H9 (cell line): ENCODE results near the gene GUCA1C. TPM values are rescaled to one million over a fixed set of nuclear protein-coding genes. Genes with fewer than 3 reads are reported as not detected.

Experiments
- DNase-seq: peaks from one replicate; pipeline ENCODE4 v3.0.0-alpha.2; 2017
- H2AFZ ChIP-seq: one replicate; pipeline ENCODE4 v1.6.1; 2013; ENCODE audit warnings: mild to moderate bottlenecking, low read length, control low read depth, moderate library complexity
- H2AK5ac ChIP-seq: 2 replicates; pipeline ENCODE4 v1.6.1; 2013; ENCODE audit warnings: low read length, control low read depth, mixed read lengths; ENCODE audit not compliant: insufficient read length
- H2BK120ac ChIP-seq: one replicate; pipeline ENCODE4 v1.6.1; 2013; ENCODE audit warnings: low read depth, mild to moderate bottlenecking, low read length, control low read depth, inconsistent platforms; ENCODE audit not compliant: poor library complexity, severe bottlenecking
- H2BK12ac ChIP-seq: 2 replicates; pipeline ENCODE4 v1.6.1; 2013; ENCODE audit warnings: low read length, control low read depth, mixed read lengths, low read depth; ENCODE audit not compliant: insufficient read length
- H2BK15ac ChIP-seq: 2 replicates; pipeline ENCODE4 v1.6.1; 2013; ENCODE audit warnings: low read depth, low read length, control low read depth
- H2BK20ac ChIP-seq: one replicate; pipeline ENCODE4 v1.6.1; 2013; ENCODE audit warnings: low read depth, mild to moderate bottlenecking, low read length, control low read depth, inconsistent platforms; ENCODE audit not compliant: poor library complexity, severe bottlenecking
- H2BK5ac ChIP-seq: 2 replicates; pipeline ENCODE4 v1.6.1; 2013; ENCODE audit warnings: low read length, control low read depth, mixed read lengths; ENCODE audit not compliant: insufficient read length
- H3K14ac ChIP-seq: 2 replicates; pipeline ENCODE4 v1.6.1; 2013; ENCODE audit warnings: low read length, control low read depth; ENCODE audit not compliant: insufficient read depth
- H3K18ac ChIP-seq: 2 replicates; pipeline ENCODE4 v1.6.1; 2013; ENCODE audit warnings: low read depth, mild to moderate bottlenecking, mixed read lengths, low read length, control low read depth; ENCODE audit not compliant: insufficient read length
- H3K23ac ChIP-seq: 2 replicates; pipeline ENCODE4 v1.6.1; 2013; ENCODE audit warnings: low read length, control low read depth, mixed read lengths, low read depth; ENCODE audit not compliant: insufficient read length
- H3K23me2 ChIP-seq: 2 replicates; pipeline ENCODE4 v1.6.1; 2013; ENCODE audit warnings: low read depth, mild to moderate bottlenecking, mixed read lengths, low read length, control low read depth; ENCODE audit not compliant: insufficient read length, poor library complexity, severe bottlenecking
- H3K27ac ChIP-seq: 2 replicates; pipeline ENCODE4 v1.5.1; 2013; ENCODE audit warnings: low read length, control low read depth, mixed read lengths, low read depth; ENCODE audit not compliant: insufficient read length
- H3K27me3 ChIP-seq: 2 replicates; pipeline ENCODE4 v1.6.1; 2013; ENCODE audit warnings: low read length, control low read depth, inconsistent platforms; ENCODE audit not compliant: insufficient read depth
- H3K4ac ChIP-seq: 2 replicates; pipeline ENCODE4 v1.6.1; 2013; ENCODE audit warnings: low read depth, mild to moderate bottlenecking, control low read depth, inconsistent platforms, low read length, moderate library complexity
- H3K4me1 ChIP-seq: 2 replicates; pipeline ENCODE4 v1.6.1; 2013; ENCODE audit warnings: low read length, control low read depth, inconsistent platforms; ENCODE audit not compliant: insufficient read depth
- H3K4me2 ChIP-seq: 2 replicates; pipeline ENCODE4 v1.6.1; 2013; ENCODE audit warnings: low read length, control low read depth, mixed read lengths; ENCODE audit not compliant: insufficient read length, insufficient read depth
- H3K56ac ChIP-seq: 2 replicates; pipeline ENCODE4 v1.6.1; 2013; ENCODE audit warnings: low read depth, mild to moderate bottlenecking, mixed read lengths, low read length, control low read depth; ENCODE audit not compliant: insufficient read length
- H3K79me1 ChIP-seq: 2 replicates; pipeline ENCODE4 v1.6.1; 2013; ENCODE audit warnings: low read depth, mild to moderate bottlenecking, moderate library complexity, low read length, control low read depth, inconsistent platforms; ENCODE audit not compliant: insufficient read depth, poor library complexity, severe bottlenecking
- H3K79me2 ChIP-seq: 2 replicates; pipeline ENCODE4 v1.6.1; 2013; ENCODE audit warnings: low read length, control low read depth, inconsistent platforms; ENCODE audit not compliant: insufficient read depth
- H3K9ac ChIP-seq: 2 replicates; pipeline ENCODE4 v1.6.1; 2013; ENCODE audit warnings: low read length, control low read depth, mixed read lengths; ENCODE audit not compliant: insufficient read length; ENCODE audit errors: extremely low read depth
- H3K9me3 ChIP-seq: one replicate; pipeline ENCODE4 v1.6.1; 2013; ENCODE audit warnings: low read depth, low read length, inconsistent platforms; ENCODE audit not compliant: control insufficient read depth
- H3T11ph ChIP-seq: one replicate; pipeline ENCODE4 v1.6.1; 2013; ENCODE audit warnings: mild to moderate bottlenecking, low read length, control low read depth, inconsistent platforms
- H4K20me1 ChIP-seq: one replicate; pipeline ENCODE4 v1.6.1; 2013; ENCODE audit not compliant: control insufficient read depth, insufficient read length, insufficient read depth
- H4K5ac ChIP-seq: 2 replicates; pipeline ENCODE4 v1.6.1; 2013; ENCODE audit warnings: low read depth, mild to moderate bottlenecking, mixed read lengths, low read length, control low read depth; ENCODE audit not compliant: insufficient read length
- H4K8ac ChIP-seq: replicated peaks from 2 replicates; pipeline ENCODE4 v1.6.1; 2013; ENCODE audit warnings: low read length, control low read depth, mixed read lengths, low read depth; ENCODE audit not compliant: insufficient read length
- H4K91ac ChIP-seq: 2 replicates; pipeline ENCODE4 v1.6.1; 2013; ENCODE audit warnings: low read depth, mild to moderate bottlenecking, moderate library complexity, mixed read lengths, low read length, control low read depth; ENCODE audit not compliant: insufficient read length
- H3K27ac Mint-ChIP-seq, 3 experiments: 2 replicates in 2 of 3; 3 replicates in 1 of 3; pipeline ENCODE4 v1.8.0; 2020 to 2021; ENCODE audit warnings: mixed read lengths in 3 of 3, mild to moderate bottlenecking in 1 of 3, moderate library complexity in 1 of 3
- H3K27me3 Mint-ChIP-seq: 2 replicates; pipeline ENCODE4 v1.8.0; 2021; ENCODE audit warnings: low read depth, mild to moderate bottlenecking, moderate library complexity, mixed read lengths
- H3K36me3 Mint-ChIP-seq, 3 experiments: 2 replicates in 2 of 3; 3 replicates in 1 of 3; pipeline ENCODE4 v1.8.0; 2020 to 2021; ENCODE audit warnings: low read depth in 3 of 3, mixed read lengths in 3 of 3; ENCODE audit not compliant: insufficient read depth in 1 of 3
- H3K4me1 Mint-ChIP-seq, 2 experiments: 2 replicates each; pipeline ENCODE4 v1.8.0; 2020; ENCODE audit warnings: mixed read lengths in 2 of 2
- H3K4me3 Mint-ChIP-seq, 2 experiments: 2 replicates in 1 of 2; 3 replicates in 1 of 2; pipeline ENCODE4 v1.8.0; 2020 to 2021; ENCODE audit warnings: mild to moderate bottlenecking in 2 of 2, mixed read lengths in 2 of 2, moderate library complexity in 1 of 2
- H3K9me3 Mint-ChIP-seq, 2 experiments: 2 replicates in 1 of 2; 3 replicates in 1 of 2; pipeline ENCODE4 v1.8.0; 2020; ENCODE audit warnings: mild to moderate bottlenecking in 2 of 2, mixed read lengths in 2 of 2, moderate library complexity in 1 of 2
- WGBS: extraction: QIAGEN DNeasy Blood & Tissue Kit; methylation state at CpG from one replicate; pipeline ENCODE4 v1.1.7; 2013; ENCODE audit warnings: missing lambda C conversion rate, low lambda C conversion rate, mixed read lengths; ENCODE audit not compliant: insufficient read length; ENCODE audit errors: extremely low coverage; 5-methylcytosine and 5-hydroxymethylcytosine counted together
- total RNA-seq: library from RNA; stranded (reverse); gene quantifications from 2 replicates; pipeline ENCODE4 v1.2.1, GENCODE V29; 2021
- TF ChIP-seq, protein P1 (sequence below): fragments of 200-600 bp; sonication (generic); conservative IDR thresholded peaks from 3 replicates; pipeline ENCODE4 v1.8.0; 2021; ENCODE audit warnings: antibody characterized with exemption, mild to moderate bottlenecking

The GUCA1C gene
- total RNA-seq, 1 experiment from 2014 or later = not detected

DNA sequence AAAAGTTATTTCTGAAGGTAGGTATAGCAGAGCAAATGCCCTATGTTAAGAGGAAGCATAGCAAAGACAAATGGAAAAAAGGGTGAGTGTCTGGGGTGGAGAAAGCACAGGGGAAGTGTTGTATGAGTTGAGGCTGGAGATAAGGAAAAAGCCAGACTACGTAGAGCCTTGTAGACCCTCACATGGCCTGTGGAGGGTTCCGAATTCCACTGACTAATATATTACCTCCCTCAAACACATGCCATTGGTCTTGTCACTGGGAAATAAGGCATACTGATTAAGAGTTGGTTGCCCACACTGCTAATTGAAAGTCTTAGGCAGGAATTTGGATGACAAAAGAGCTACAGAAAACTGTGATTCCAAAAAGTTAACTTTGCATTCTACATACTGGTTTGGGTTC, 65.9 kb downstream of the GUCA1C start:
- no peaks in the 10 kb centered on the region for H3K36me3 Mint-ChIP-seq
- WGBS = no CpG with 5 or more reads among the region's 2 CpGs
- H3K4me2 ChIP-seq = no peak overlapping the region
- H3K27ac Mint-ChIP-seq = peak overlapping the region in 2 of 3 experiments; percentile 27 to 29; a peak in 2 of 7 replicates
- H4K8ac ChIP-seq = no peak overlapping the region
- H2BK15ac ChIP-seq = no peak overlapping the region
- no peak overlapping the region for H3K4me3 Mint-ChIP-seq
- H3K27me3 Mint-ChIP-seq = no peaks in the 10 kb centered on the region
- peaks cover 10 to 13% of the 10 kb centered on the region in 2 experiments for H3K4me1 Mint-ChIP-seq
- H2AFZ ChIP-seq = no peak overlapping the region
- no peaks in the 10 kb centered on the region for H3K79me1 ChIP-seq
- no peaks in the 10 kb centered on the region for H3K27me3 ChIP-seq
- no peak overlapping the region for H3K27ac ChIP-seq
- no peaks in the 10 kb centered on the region for H3K9me3 Mint-ChIP-seq
- H4K20me1 ChIP-seq = no peaks in the 10 kb centered on the region
- H3K56ac ChIP-seq = no peak overlapping the region
- H3K23ac ChIP-seq = no peak overlapping the region
- H3K79me2 ChIP-seq = no peaks in the 10 kb centered on the region
- no peak overlapping the region for H2BK20ac ChIP-seq
- no peaks in the 10 kb centered on the region for H3K23me2 ChIP-seq
- H3K4ac ChIP-seq = no peak overlapping the region
- DNase-seq = no peak
- H2BK120ac ChIP-seq = no peak overlapping the region
- H3K9ac ChIP-seq = no peak overlapping the region
- TF ChIP-seq, protein P1, sequence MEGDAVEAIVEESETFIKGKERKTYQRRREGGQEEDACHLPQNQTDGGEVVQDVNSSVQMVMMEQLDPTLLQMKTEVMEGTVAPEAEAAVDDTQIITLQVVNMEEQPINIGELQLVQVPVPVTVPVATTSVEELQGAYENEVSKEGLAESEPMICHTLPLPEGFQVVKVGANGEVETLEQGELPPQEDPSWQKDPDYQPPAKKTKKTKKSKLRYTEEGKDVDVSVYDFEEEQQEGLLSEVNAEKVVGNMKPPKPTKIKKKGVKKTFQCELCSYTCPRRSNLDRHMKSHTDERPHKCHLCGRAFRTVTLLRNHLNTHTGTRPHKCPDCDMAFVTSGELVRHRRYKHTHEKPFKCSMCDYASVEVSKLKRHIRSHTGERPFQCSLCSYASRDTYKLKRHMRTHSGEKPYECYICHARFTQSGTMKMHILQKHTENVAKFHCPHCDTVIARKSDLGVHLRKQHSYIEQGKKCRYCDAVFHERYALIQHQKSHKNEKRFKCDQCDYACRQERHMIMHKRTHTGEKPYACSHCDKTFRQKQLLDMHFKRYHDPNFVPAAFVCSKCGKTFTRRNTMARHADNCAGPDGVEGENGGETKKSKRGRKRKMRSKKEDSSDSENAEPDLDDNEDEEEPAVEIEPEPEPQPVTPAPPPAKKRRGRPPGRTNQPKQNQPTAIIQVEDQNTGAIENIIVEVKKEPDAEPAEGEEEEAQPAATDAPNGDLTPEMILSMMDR = no peak
- peaks cover 3% of the 10 kb centered on the region for H3K4me1 ChIP-seq
- H4K5ac ChIP-seq = no peak overlapping the region
- no peak overlapping the region for H3T11ph ChIP-seq
- H2AK5ac ChIP-seq = no peak overlapping the region
- no peak overlapping the region for H2BK5ac ChIP-seq
- H3K9me3 ChIP-seq = no peaks in the 10 kb centered on the region
- H3K14ac ChIP-seq = no peak overlapping the region
- H3K18ac ChIP-seq = no peak overlapping the region
- H2BK12ac ChIP-seq = no peak overlapping the region
- H4K91ac ChIP-seq = no peak overlapping the region
